GM12878 (cell line): ENCODE measurements around the gene SEPTIN10. TPM values are rescaled to one million over a fixed set of nuclear protein-coding genes. Genes with fewer than 3 reads are reported as not detected.

Experiments used
- ATAC-seq: fragments of 200-7000 bp; cut with Tn5 transposase; 3 replicates; pipeline ENCODE4 v1.9.1; 2020; ENCODE audit warnings: mild to moderate bottlenecking, moderate library complexity
- BruUV-seq: library from RNA; stranded (reverse); fragments of 400-500 nt; replicated peaks from 2 replicates; lab custom pipeline; 2021; lab: Mats Ljungman, UMichigan
- CTCF ChIA-PET: fragments of 300-600 bp; sonication (Branson Sonifier 250); formaldehyde crosslinking; extraction: SDS; loops from one replicate; lab custom pipeline; 2021; ENCODE audit warnings: inconsistent platforms; lab: Yijun Ruan, JAX
- POLR2A ChIA-PET: fragments of 350-600 bp; formaldehyde crosslinking; extraction: SDS; loops from one replicate; lab custom pipeline; 2021; ENCODE audit warnings: inconsistent platforms; lab: Charles Lee
- RAD21 ChIA-PET: fragments of 300-600 bp; sonication (Branson Sonifier 250); formaldehyde crosslinking; loops from one replicate; lab custom pipeline; 2023; ENCODE audit warnings: antibody characterized with exemption; ENCODE audit not compliant: unreplicated experiment; lab: Charles Lee
- SMC1A ChIA-PET: fragments of 300-600 bp; sonication (Branson Sonifier 250); formaldehyde crosslinking; loops from one replicate; lab custom pipeline; 2023; ENCODE audit not compliant: unreplicated experiment, uncharacterized antibody; lab: Charles Lee
- DNase-seq: peaks from one replicate; pipeline ENCODE4 v3.0.0-alpha.2; 2011; ENCODE audit warnings: low read depth, low spot score
- FAIRE-seq: peaks from 3 replicates; lab custom pipeline; 2011; peaks lifted over from hg19 to GRCh38; lab: Jason Lieb, UNC
- H2AFZ ChIP-seq: 2 replicates; pipeline ENCODE4 v1.6.0; 2011; ENCODE audit warnings: low read depth, low read length, control low read depth; ENCODE audit not compliant: control insufficient read depth
- H3K27ac ChIP-seq: 2 replicates; pipeline ENCODE4 v1.5.1; 2011; ENCODE audit warnings: control low read depth; ENCODE audit not compliant: control insufficient read depth, insufficient read depth
- H3K27me3 ChIP-seq, 2 experiments: replicated peaks in 1 of 2; 2 replicates each; pipeline versions ENCODE4 v1.6.0 to v1.6.1; 2011; ENCODE audit warnings: low read length in 1 of 2; ENCODE audit not compliant: control insufficient read depth in 2 of 2, insufficient read depth in 2 of 2
- H3K36me3 ChIP-seq, 2 experiments: 2 replicates each; pipeline ENCODE4 v1.5.1; 2011; ENCODE audit warnings: low read length in 1 of 2; ENCODE audit not compliant: control insufficient read depth in 2 of 2, insufficient read depth in 2 of 2
- H3K4me1 ChIP-seq: 2 replicates; pipeline ENCODE4 v1.6.1; 2011; ENCODE audit warnings: mild to moderate bottlenecking, low read length, moderate library complexity, mixed read lengths; ENCODE audit not compliant: control insufficient read depth, insufficient read depth
- H3K4me2 ChIP-seq: 2 replicates; pipeline ENCODE4 v1.6.0; 2011; ENCODE audit warnings: control low read depth; ENCODE audit not compliant: control insufficient read depth, insufficient read depth
- H3K4me3 ChIP-seq: fragments of 200-600 bp; sonication (generic); 2 replicates; pipeline ENCODE4 v1.5.1; 2016
- H3K79me2 ChIP-seq: 2 replicates; pipeline ENCODE4 v1.6.0; 2011; ENCODE audit warnings: low read length; ENCODE audit not compliant: control insufficient read depth, insufficient read depth
- H3K9ac ChIP-seq: 2 replicates; pipeline ENCODE4 v1.8.0; 2011; ENCODE audit warnings: low read length, control low read depth, mixed read lengths; ENCODE audit not compliant: control insufficient read depth, insufficient read depth
- H3K9me3 ChIP-seq: replicated peaks from 3 replicates; pipeline ENCODE4 v1.5.1; 2011; ENCODE audit warnings: mild to moderate bottlenecking, low read length; ENCODE audit not compliant: control insufficient read depth, insufficient read depth
- H4K20me1 ChIP-seq: 2 replicates; pipeline ENCODE4 v1.6.0; 2011; ENCODE audit not compliant: control insufficient read depth, insufficient read depth
- BACH1 ChIP-seq: fragments of 450-650 bp; IDR thresholded peaks from 2 replicates; pipeline ENCODE4 v1.6.1; 2017; ENCODE audit warnings: mild to moderate bottlenecking, borderline replicate concordance
- BHLHE40 ChIP-seq, 2 experiments: fragments of 450-650 bp in 1 of 2; IDR thresholded peaks; 2 replicates each; pipeline ENCODE4 v1.6.1; 2011 to 2017; ENCODE audit warnings: low read depth in 2 of 2, borderline replicate concordance in 1 of 2, improper control_type of control experiment in 1 of 2, low read length in 1 of 2, mild to moderate bottlenecking in 1 of 2
- CHD4 ChIP-seq: fragments of 200-600 bp; sonication (generic); IDR thresholded peaks from 2 replicates; pipeline ENCODE4 v1.6.1; 2016; ENCODE audit warnings: mild to moderate bottlenecking
- CUX1 ChIP-seq: IDR thresholded peaks from 2 replicates; pipeline ENCODE4 v1.6.1; 2012; ENCODE audit warnings: improper control_type of control experiment, low read depth, low read length; ENCODE audit not compliant: insufficient replicate concordance
- EED ChIP-seq: sonication (generic); IDR thresholded peaks from 2 replicates; pipeline ENCODE4 v1.6.1; 2016; ENCODE audit warnings: antibody characterized with exemption, low read depth
- ESRRA ChIP-seq: IDR thresholded peaks from 2 replicates; pipeline ENCODE4 v1.6.1; 2012; ENCODE audit warnings: mild to moderate bottlenecking, low read length, improper control_type of control experiment
- ETV6 ChIP-seq, 2 experiments: fragments of 450-650 bp in 1 of 2; IDR thresholded peaks in 1 of 2; conservative IDR thresholded peaks in 1 of 2; 2 replicates each; pipeline ENCODE4 v1.6.1; 2014; ENCODE audit warnings: antibody characterized with exemption in 1 of 2, borderline replicate concordance in 1 of 2, low read depth in 1 of 2, mild to moderate bottlenecking in 1 of 2, moderate library complexity in 1 of 2
- FOXK2 ChIP-seq: fragments of 450-650 bp; IDR thresholded peaks from 2 replicates; pipeline ENCODE4 v1.6.1; 2017; ENCODE audit warnings: mild to moderate bottlenecking, moderate library complexity
- NR2F1 ChIP-seq: fragments of 450-650 bp; conservative IDR thresholded peaks from 2 replicates; pipeline ENCODE4 v1.6.1; 2017; ENCODE audit warnings: mild to moderate bottlenecking
- PKNOX1 ChIP-seq: fragments of 450-650 bp; IDR thresholded peaks from 2 replicates; pipeline ENCODE4 v1.6.1; 2016; ENCODE audit warnings: mild to moderate bottlenecking
- POLR2AphosphoS2 ChIP-seq: IDR thresholded peaks from 2 replicates; pipeline ENCODE4 v1.6.1; 2011; ENCODE audit warnings: low read depth, mild to moderate bottlenecking, low read length, improper control_type of control experiment, moderate library complexity
- TARDBP ChIP-seq: IDR thresholded peaks from 2 replicates; pipeline ENCODE4 v1.6.1; 2016; ENCODE audit warnings: borderline replicate concordance
- ZBTB33 ChIP-seq: fragments of 450-650 bp; IDR thresholded peaks from 2 replicates; pipeline ENCODE4 v1.6.1; 2017; ENCODE audit warnings: mild to moderate bottlenecking
- WGBS: methylation state at CpG from one replicate; pipeline ENCODE4 v1.1.6; 2016; ENCODE audit warnings: low lambda C conversion rate; ENCODE audit not compliant: insufficient replicate concordance, insufficient coverage; ENCODE audit errors: missing lambda C conversion rate; 5-methylcytosine and 5-hydroxymethylcytosine counted together
- in situ Hi-C: fragments of 300-500 bp; cut with MboI; formaldehyde crosslinking; loops from 9 replicates; pipeline ENCODE4 v1.14.3; 2018; ENCODE audit warnings: mixed read lengths
- intact Hi-C: fragments of 100-400 bp; cut with micrococcal nuclease; formaldehyde crosslinking; loops from one replicate; pipeline ENCODE4 v1.14.2; 2022; ENCODE audit not compliant: unreplicated experiment
- polyA plus RNA-seq, 11 experiments: library from polyadenylated mRNA; depleted of rRNA in 4 of 11; unstranded in 6 of 11; stranded (reverse) in 5 of 11; fragments of >200 nt; fragmentation: Nextera tagmentation in 4 of 11; fragmentation: Illumina TruSeq in 1 of 11; extraction: Ambion mirVana in 4 of 11; extraction: Trizol in 1 of 11; gene quantifications; 1 replicate in 1 of 11; 2 replicates in 10 of 11; pipeline versions ENCODE4 v1.2.1 to v1.2.3, GENCODE V29; 2011 to 2016; ENCODE audit warnings: inconsistent platforms in 2 of 11, missing spikeins in 2 of 11, low read depth in 1 of 11
- total RNA-seq, 4 experiments: library from RNA; depleted of rRNA in 3 of 4; stranded (reverse); fragments of >200 nt in 3 of 4; fragmentation: Illumina TruSeq in 1 of 4; extraction: Trizol in 1 of 4; gene quantifications; 2 replicates each; pipeline versions ENCODE4 v1.2.1 to v1.2.3, GENCODE V29; 2013 to 2021

Gene SEPTIN10
- total and polyA plus RNA-seq, 10 of the 15 experiments (the other 5 are each of a cell fraction or from before 2014, with no cell fraction given) = 20.2 to 132 (median 62.7) TPM

- in situ Hi-C loops = no loop called here
- Histone ChIP-seq H2AFZ (no peak overlapping the region), H3K27ac (no peak overlapping the region), H3K79me2 (no peaks in the 10 kb centered on the region), H3K27me3 (no peaks in the 10 kb centered on the region), H3K36me3 (no peaks in the 10 kb centered on the region), H3K4me1 (peaks cover 14% of the 10 kb centered on the region), H4K20me1 (no peaks in the 10 kb centered on the region), H3K9me3 (peaks cover 4% of the 10 kb centered on the region; the same call in 2 of the 3 replicates), H3K4me2 (no peak overlapping the region), H3K4me3 (no peak overlapping the region), H3K9ac (no peak overlapping the region)
- DNase-seq (no peak), ATAC-seq (no peak), FAIRE-seq (no peak)
- ChIA-PET RAD21 (no interaction called here), POLR2A (no interaction called here), CTCF (no interaction called here), SMC1A (no interaction called here)
- intact Hi-C loops = no loop called here
- 52% methylated on average over 6 of the region's 8 CpGs for WGBS
- no TSS peak for BruUV-seq
- TF ChIP-seq NR2F1 (no peak), TARDBP (no peak), FOXK2 (no peak), ETV6 (conservative IDR thresholded peaks at IDR 0.05 in 1 of 2, IDR thresholded peaks at IDR 0.05 in 1 of 2; ENCODE audit: borderline replicate concordance in 1 of 2, low read depth in 1 of 2) (no peak), BHLHE40 (IDR thresholded peaks at IDR 0.05; ENCODE audit: borderline replicate concordance in 1 of 2, low read depth in 2 of 2, low read length in 1 of 2) (no peak), PKNOX1 (no peak), CUX1 (no peak), ZBTB33 (no peak), CHD4 (no peak), EED (no peak), POLR2AphosphoS2 (no peak), ESRRA (no peak), BACH1 (no peak)
Measured at GRCh38 chr2:109646961-109647360, 33.2 kb upstream of the SEPTIN10 start.
